GM12878 (cell line): ENCODE measurements around the gene GSG1L. TPM values are rescaled to one million over a fixed set of nuclear protein-coding genes. Genes with fewer than 3 reads are reported as not detected.

ENCODE experiments used
- ATAC-seq: fragments of 200-7000 bp; cut with Tn5 transposase; 3 replicates; pipeline ENCODE4 v1.9.1; 2020; ENCODE audit warnings: mild to moderate bottlenecking, moderate library complexity
- BruUV-seq: library from RNA; stranded (reverse); fragments of 400-500 nt; replicated peaks from 2 replicates; lab custom pipeline; 2021; lab: Mats Ljungman, UMichigan
- CTCF ChIA-PET: fragments of 300-600 bp; sonication (Branson Sonifier 250); formaldehyde crosslinking; extraction: SDS; loops from one replicate; lab custom pipeline; 2021; ENCODE audit warnings: inconsistent platforms; lab: Yijun Ruan, JAX
- POLR2A ChIA-PET: fragments of 350-600 bp; formaldehyde crosslinking; extraction: SDS; loops from one replicate; lab custom pipeline; 2021; ENCODE audit warnings: inconsistent platforms; lab: Charles Lee
- RAD21 ChIA-PET: fragments of 300-600 bp; sonication (Branson Sonifier 250); formaldehyde crosslinking; loops from one replicate; lab custom pipeline; 2023; ENCODE audit warnings: antibody characterized with exemption; ENCODE audit not compliant: unreplicated experiment; lab: Charles Lee
- SMC1A ChIA-PET: fragments of 300-600 bp; sonication (Branson Sonifier 250); formaldehyde crosslinking; loops from one replicate; lab custom pipeline; 2023; ENCODE audit not compliant: unreplicated experiment, uncharacterized antibody; lab: Charles Lee
- DNase-seq: peaks from one replicate; pipeline ENCODE4 v3.0.0-alpha.2; 2011; ENCODE audit warnings: low read depth, low spot score
- FAIRE-seq: peaks from 3 replicates; lab custom pipeline; 2011; peaks lifted over from hg19 to GRCh38; lab: Jason Lieb, UNC
- H2AFZ ChIP-seq: 2 replicates; pipeline ENCODE4 v1.6.0; 2011; ENCODE audit warnings: low read depth, low read length, control low read depth; ENCODE audit not compliant: control insufficient read depth
- H3K27ac ChIP-seq: 2 replicates; pipeline ENCODE4 v1.5.1; 2011; ENCODE audit warnings: control low read depth; ENCODE audit not compliant: control insufficient read depth, insufficient read depth
- H3K27me3 ChIP-seq, 2 experiments: replicated peaks in 1 of 2; 2 replicates each; pipeline versions ENCODE4 v1.6.0 to v1.6.1; 2011; ENCODE audit warnings: low read length in 1 of 2; ENCODE audit not compliant: control insufficient read depth in 2 of 2, insufficient read depth in 2 of 2
- H3K36me3 ChIP-seq, 2 experiments: 2 replicates each; pipeline ENCODE4 v1.5.1; 2011; ENCODE audit warnings: low read length in 1 of 2; ENCODE audit not compliant: control insufficient read depth in 2 of 2, insufficient read depth in 2 of 2
- H3K4me1 ChIP-seq: 2 replicates; pipeline ENCODE4 v1.6.1; 2011; ENCODE audit warnings: mild to moderate bottlenecking, low read length, moderate library complexity, mixed read lengths; ENCODE audit not compliant: control insufficient read depth, insufficient read depth
- H3K4me2 ChIP-seq: 2 replicates; pipeline ENCODE4 v1.6.0; 2011; ENCODE audit warnings: control low read depth; ENCODE audit not compliant: control insufficient read depth, insufficient read depth
- H3K4me3 ChIP-seq: fragments of 200-600 bp; sonication (generic); 2 replicates; pipeline ENCODE4 v1.5.1; 2016
- H3K79me2 ChIP-seq: 2 replicates; pipeline ENCODE4 v1.6.0; 2011; ENCODE audit warnings: low read length; ENCODE audit not compliant: control insufficient read depth, insufficient read depth
- H3K9ac ChIP-seq: 2 replicates; pipeline ENCODE4 v1.8.0; 2011; ENCODE audit warnings: low read length, control low read depth, mixed read lengths; ENCODE audit not compliant: control insufficient read depth, insufficient read depth
- H3K9me3 ChIP-seq: replicated peaks from 3 replicates; pipeline ENCODE4 v1.5.1; 2011; ENCODE audit warnings: mild to moderate bottlenecking, low read length; ENCODE audit not compliant: control insufficient read depth, insufficient read depth
- H4K20me1 ChIP-seq: 2 replicates; pipeline ENCODE4 v1.6.0; 2011; ENCODE audit not compliant: control insufficient read depth, insufficient read depth
- ATF7 ChIP-seq: fragments of 450-650 bp; IDR thresholded peaks from 2 replicates; pipeline ENCODE4 v1.6.1; 2016; ENCODE audit warnings: low read depth, mild to moderate bottlenecking
- CREM ChIP-seq: IDR thresholded peaks from 2 replicates; pipeline ENCODE4 v1.6.1; 2014; ENCODE audit warnings: antibody characterized with exemption, low read depth
- IKZF1 ChIP-seq: fragments of 450-650 bp; conservative IDR thresholded peaks from 2 replicates; pipeline ENCODE4 v1.6.1; 2017; ENCODE audit warnings: antibody characterized with exemption, mild to moderate bottlenecking
- MLLT1 ChIP-seq: fragments of 450-650 bp; IDR thresholded peaks from 2 replicates; pipeline ENCODE4 v1.6.1; 2016; ENCODE audit warnings: mild to moderate bottlenecking
- MYB ChIP-seq: fragments of 150-350 bp; IDR thresholded peaks from 2 replicates; pipeline ENCODE4 v1.6.1; 2014; ENCODE audit warnings: mild to moderate bottlenecking, low read depth, low read length, borderline replicate concordance
- NFYA ChIP-seq: IDR thresholded peaks from 2 replicates; pipeline ENCODE4 v1.6.1; 2011; ENCODE audit warnings: low read depth, mild to moderate bottlenecking, low read length, improper control_type of control experiment, borderline replicate concordance
- NR2C2 ChIP-seq: IDR thresholded peaks from 2 replicates; pipeline ENCODE4 v1.6.1; 2011; ENCODE audit warnings: borderline replicate concordance, low read depth; ENCODE audit not compliant: control insufficient read depth, insufficient read length
- RAD21 ChIP-seq: IDR thresholded peaks from 2 replicates; pipeline ENCODE4 v1.6.1; 2011; ENCODE audit warnings: mild to moderate bottlenecking, low read depth, low read length, moderate library complexity; ENCODE audit not compliant: insufficient read depth
- RAD51 ChIP-seq: fragments of 450-650 bp; IDR thresholded peaks from 2 replicates; pipeline ENCODE4 v1.6.1; 2016; ENCODE audit warnings: moderate library complexity, mild to moderate bottlenecking, inconsistent platforms
- SMARCA5 ChIP-seq: fragments of 450-650 bp; IDR thresholded peaks from 2 replicates; pipeline ENCODE4 v1.6.1; 2017; ENCODE audit warnings: mild to moderate bottlenecking
- STAT1 ChIP-seq: fragments of 450-650 bp; conservative IDR thresholded peaks from 2 replicates; pipeline ENCODE4 v1.6.1; 2014; ENCODE audit warnings: antibody characterized with exemption, mild to moderate bottlenecking
- USF2 ChIP-seq: IDR thresholded peaks from 2 replicates; pipeline ENCODE4 v1.6.1; 2011; ENCODE audit warnings: low read depth, low read length, improper control_type of control experiment, borderline replicate concordance
- ZNF24 ChIP-seq: fragments of 450-650 bp; IDR thresholded peaks from 2 replicates; pipeline ENCODE4 v1.6.1; 2017; ENCODE audit warnings: antibody characterized with exemption, mild to moderate bottlenecking
- WGBS: methylation state at CpG from one replicate; pipeline ENCODE4 v1.1.6; 2016; ENCODE audit warnings: low lambda C conversion rate; ENCODE audit not compliant: insufficient replicate concordance, insufficient coverage; ENCODE audit errors: missing lambda C conversion rate; 5-methylcytosine and 5-hydroxymethylcytosine counted together
- in situ Hi-C: fragments of 300-500 bp; cut with MboI; formaldehyde crosslinking; loops from 9 replicates; pipeline ENCODE4 v1.14.3; 2018; ENCODE audit warnings: mixed read lengths
- intact Hi-C: fragments of 100-400 bp; cut with micrococcal nuclease; formaldehyde crosslinking; loops from one replicate; pipeline ENCODE4 v1.14.2; 2022; ENCODE audit not compliant: unreplicated experiment
- polyA plus RNA-seq, 11 experiments: library from polyadenylated mRNA; depleted of rRNA in 4 of 11; unstranded in 6 of 11; stranded (reverse) in 5 of 11; fragments of >200 nt; fragmentation: Nextera tagmentation in 4 of 11; fragmentation: Illumina TruSeq in 1 of 11; extraction: Ambion mirVana in 4 of 11; extraction: Trizol in 1 of 11; gene quantifications; 1 replicate in 1 of 11; 2 replicates in 10 of 11; pipeline versions ENCODE4 v1.2.1 to v1.2.3, GENCODE V29; 2011 to 2016; ENCODE audit warnings: inconsistent platforms in 2 of 11, missing spikeins in 2 of 11, low read depth in 1 of 11
- total RNA-seq, 4 experiments: library from RNA; depleted of rRNA in 3 of 4; stranded (reverse); fragments of >200 nt in 3 of 4; fragmentation: Illumina TruSeq in 1 of 4; extraction: Trizol in 1 of 4; gene quantifications; 2 replicates each; pipeline versions ENCODE4 v1.2.1 to v1.2.3, GENCODE V29; 2013 to 2021
- TF ChIP-seq, protein P1 (sequence below): fragments of 450-650 bp; IDR thresholded peaks from 2 replicates; pipeline ENCODE4 v1.6.1; 2018; ENCODE audit warnings: borderline replicate concordance, mild to moderate bottlenecking; ENCODE audit not compliant: partially characterized antibody

GSG1L gene
- total and polyA plus RNA-seq, 10 of the 15 experiments (the other 5 are each of a cell fraction or from before 2014, with no cell fraction given), result not detected

GRCh38 chr16:27768651-27769272, 294.8 kb downstream of the GSG1L start:
- FAIRE-seq (no peak), DNase-seq (no peak)
- H3K4me2 ChIP-seq, result no peak overlapping the region
- WGBS, result 72% methylated on average over 8 of the region's 8 CpGs
- H2AFZ ChIP-seq, result no peak overlapping the region
- H4K20me1 ChIP-seq, result no peaks in the 10 kb centered on the region
- CTCF ChIA-PET, result no interaction called here
- H3K4me1 ChIP-seq, result no peaks in the 10 kb centered on the region
- no peaks in the 10 kb centered on the region for H3K27me3 ChIP-seq
- H3K79me2 ChIP-seq, result no peaks in the 10 kb centered on the region
- SMC1A ChIA-PET, result interaction anchor here (1.2 kb wide), 1 partner anchor 11 kb away, joined by 4 read pairs; no protein-coding TSS in a partner anchor
- in situ Hi-C loops, result no loop called here
- no peaks in the 10 kb centered on the region for H3K9me3 ChIP-seq
- POLR2A ChIA-PET, result no interaction called here
- H3K27ac ChIP-seq, result no peak overlapping the region
- no peak overlapping the region for H3K9ac ChIP-seq
- no peak for TF ChIP-seq RAD21
- no peak for TF ChIP-seq ATF7
- TF ChIP-seq MYB, result no peak
- no peak for TF ChIP-seq NR2C2
- TF ChIP-seq STAT1, result no peak
- TF ChIP-seq USF2, result no peak
- no peak for TF ChIP-seq ZNF24
- TF ChIP-seq MLLT1, result no peak
- TF ChIP-seq SMARCA5, result no peak
- TF ChIP-seq CREM, result no peak
- TF ChIP-seq, protein P1, sequence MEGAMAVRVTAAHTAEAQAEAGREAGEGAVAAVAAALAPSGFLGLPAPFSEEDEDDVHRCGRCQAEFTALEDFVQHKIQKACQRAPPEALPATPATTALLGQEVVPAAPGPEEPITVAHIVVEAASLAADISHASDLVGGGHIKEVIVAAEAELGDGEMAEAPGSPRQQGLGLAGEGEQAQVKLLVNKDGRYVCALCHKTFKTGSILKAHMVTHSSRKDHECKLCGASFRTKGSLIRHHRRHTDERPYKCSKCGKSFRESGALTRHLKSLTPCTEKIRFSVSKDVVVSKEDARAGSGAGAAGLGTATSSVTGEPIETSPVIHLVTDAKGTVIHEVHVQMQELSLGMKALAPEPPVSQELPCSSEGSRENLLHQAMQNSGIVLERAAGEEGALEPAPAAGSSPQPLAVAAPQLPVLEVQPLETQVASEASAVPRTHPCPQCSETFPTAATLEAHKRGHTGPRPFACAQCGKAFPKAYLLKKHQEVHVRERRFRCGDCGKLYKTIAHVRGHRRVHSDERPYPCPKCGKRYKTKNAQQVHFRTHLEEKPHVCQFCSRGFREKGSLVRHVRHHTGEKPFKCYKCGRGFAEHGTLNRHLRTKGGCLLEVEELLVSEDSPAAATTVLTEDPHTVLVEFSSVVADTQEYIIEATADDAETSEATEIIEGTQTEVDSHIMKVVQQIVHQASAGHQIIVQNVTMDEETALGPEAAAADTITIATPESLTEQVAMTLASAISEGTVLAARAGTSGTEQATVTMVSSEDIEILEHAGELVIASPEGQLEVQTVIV, result no peak
- TF ChIP-seq NFYA, result no peak
- TF ChIP-seq RAD51, result no peak
- no peak for TF ChIP-seq IKZF1
- TF ChIP-seq, all 136 proteins: peak for 0
- no peaks in the 10 kb centered on the region; a peak in 1 of 4 replicates for H3K36me3 ChIP-seq
- RAD21 ChIA-PET, result no interaction called here
- BruUV-seq, result no TSS peak
- intact Hi-C loops, result no loop called here
- no peak for ATAC-seq
- H3K4me3 ChIP-seq, result no peak overlapping the region
